ENCODE results near the gene NET1.

- TF ChIP-seq CTCF (IDR thresholded peaks at IDR 0.05; ENCODE audit: extremely low read depth in 1 of 2, insufficient read depth in 1 of 2, low read depth in 1 of 2, low read length in 2 of 2) (no peak), POLR2A (IDR thresholded peaks at IDR 0.05; ENCODE audit: low read depth, low read length) (no peak), EZH2 (IDR thresholded peaks at IDR 0.05; ENCODE audit: borderline replicate concordance, low read depth, low read length, severe bottlenecking) (no peak), POLR2AphosphoS5 (IDR thresholded peaks at IDR 0.05; ENCODE audit: insufficient read depth, low read depth, low read length) (no peak)
Measured at GRCh38 chr10:5480162-5480941, 68.0 kb downstream of the NET1 start.
